RPMI8226 (cell line): ENCODE data around the gene MCM7.

ENCODE experiments used
- DNase-seq: peaks from one replicate; pipeline ENCODE4 v3.0.0-alpha.2; 2015

Gene MCM7

GRCh38 chr7:100065452-100066186 is 35.6 kb downstream of the MCM7 start:
- DNase-seq: no peak

DNA sequence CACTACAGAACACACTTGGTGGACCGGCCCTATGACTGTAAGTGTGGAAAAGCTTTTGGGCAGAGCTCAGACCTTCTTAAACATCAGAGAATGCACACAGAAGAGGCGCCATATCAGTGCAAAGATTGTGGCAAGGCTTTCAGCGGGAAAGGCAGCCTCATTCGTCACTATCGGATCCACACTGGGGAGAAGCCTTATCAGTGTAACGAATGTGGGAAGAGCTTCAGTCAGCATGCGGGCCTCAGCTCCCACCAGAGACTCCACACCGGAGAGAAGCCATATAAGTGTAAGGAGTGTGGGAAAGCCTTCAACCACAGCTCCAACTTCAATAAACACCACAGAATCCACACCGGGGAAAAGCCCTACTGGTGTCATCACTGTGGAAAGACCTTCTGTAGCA is 37.0 kb downstream of the MCM7 start:
- DNase-seq: no peak

DNA sequence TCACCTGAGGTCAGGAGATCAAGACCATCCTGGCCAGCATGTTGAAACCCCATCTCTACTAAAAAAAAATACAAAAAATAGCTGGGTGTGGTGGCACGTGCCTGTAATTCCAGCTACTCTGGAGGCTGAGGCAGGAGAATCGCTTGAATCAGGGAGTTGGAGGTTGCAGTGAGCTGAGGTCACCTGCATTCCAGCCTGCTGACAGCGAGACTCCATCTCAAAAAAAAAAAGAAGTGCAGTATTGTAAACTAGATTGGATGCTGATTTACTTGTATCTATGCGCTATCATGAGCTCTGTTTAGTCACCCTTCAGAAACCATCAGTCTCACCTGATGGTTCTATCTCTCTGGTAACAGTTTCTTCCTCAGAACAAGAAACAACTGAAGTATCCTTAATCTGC is 37.8 kb downstream of the MCM7 start:
- DNase-seq: no peak

DNA sequence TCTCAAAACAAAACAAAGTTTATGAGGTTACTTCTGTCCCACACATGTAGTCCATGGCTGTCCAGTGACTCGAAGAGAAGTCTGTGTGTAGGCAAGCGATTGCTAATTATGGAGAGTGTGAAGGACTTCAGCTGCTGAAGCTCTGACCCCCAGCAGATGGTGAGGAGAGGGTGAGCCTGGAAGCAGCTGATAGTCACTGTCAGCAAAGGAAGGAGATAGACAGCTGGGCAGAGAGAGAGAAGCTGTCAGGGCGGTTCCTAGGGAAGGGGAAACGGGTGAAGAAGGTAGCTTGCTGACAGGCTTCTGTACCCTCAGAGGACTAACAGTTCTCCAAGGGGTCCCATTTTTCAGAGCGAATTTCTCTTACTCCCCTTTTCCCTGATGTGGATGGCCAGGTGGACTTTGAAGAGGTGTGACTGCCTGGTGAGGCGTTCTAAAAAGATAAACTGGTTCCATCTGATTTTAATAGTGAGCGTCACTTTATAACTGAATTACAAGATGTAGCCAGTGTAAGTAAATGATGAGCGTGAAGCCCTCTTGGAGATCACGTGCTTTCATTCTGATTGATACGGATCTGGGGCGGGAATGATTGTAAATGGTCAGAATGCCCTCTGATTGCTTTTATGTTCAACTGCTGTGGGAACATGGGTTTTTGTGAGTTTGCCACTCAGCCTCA is 39.5 kb downstream of the MCM7 start:
- DNase-seq: no peak

- no peak for DNase-seq
These were observed 41.9 kb downstream of the MCM7 start for GRCh38 chr7:100059251-100059739.

DNA sequence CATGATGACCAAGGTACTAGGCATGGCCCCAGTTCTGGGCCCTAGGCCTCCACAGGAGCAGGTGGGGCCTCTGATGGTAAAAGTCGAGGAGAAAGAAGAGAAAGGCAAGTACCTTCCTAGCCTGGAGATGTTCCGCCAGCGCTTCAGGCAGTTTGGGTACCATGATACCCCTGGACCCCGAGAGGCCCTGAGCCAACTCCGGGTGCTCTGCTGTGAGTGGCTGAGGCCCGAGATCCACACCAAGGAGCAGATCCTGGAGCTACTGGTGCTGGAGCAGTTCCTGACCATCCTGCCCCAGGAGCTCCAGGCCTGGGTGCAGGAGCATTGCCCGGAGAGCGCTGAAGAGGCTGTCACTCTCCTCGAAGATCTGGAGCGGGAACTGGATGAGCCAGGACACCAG is 44.2 kb downstream of the MCM7 start:
- DNase-seq: no peak

DNA sequence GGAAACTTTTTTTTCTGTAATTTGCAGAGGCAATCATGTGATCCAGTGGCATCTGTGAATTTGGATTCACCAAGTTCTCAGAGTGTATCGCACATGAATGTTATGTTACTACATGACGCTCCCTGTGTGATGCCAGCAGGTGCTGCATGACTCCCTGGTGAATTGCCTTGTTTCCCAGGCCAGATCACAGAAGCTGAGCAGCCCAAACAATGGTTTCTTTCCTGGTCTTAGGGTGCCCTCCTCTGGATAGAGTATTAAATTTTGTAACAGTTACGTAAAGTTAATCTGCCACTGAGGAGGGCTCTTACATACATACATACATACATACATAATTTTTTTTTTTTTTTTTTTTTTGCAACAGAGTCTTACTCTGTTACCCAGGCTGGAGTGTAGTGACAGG is 48.0 kb downstream of the MCM7 start:
- DNase-seq: peak; percentile 62

- no peak for DNase-seq
These were observed 49.6 kb downstream of the MCM7 start for GRCh38 chr7:100051611-100052010.

DNA sequence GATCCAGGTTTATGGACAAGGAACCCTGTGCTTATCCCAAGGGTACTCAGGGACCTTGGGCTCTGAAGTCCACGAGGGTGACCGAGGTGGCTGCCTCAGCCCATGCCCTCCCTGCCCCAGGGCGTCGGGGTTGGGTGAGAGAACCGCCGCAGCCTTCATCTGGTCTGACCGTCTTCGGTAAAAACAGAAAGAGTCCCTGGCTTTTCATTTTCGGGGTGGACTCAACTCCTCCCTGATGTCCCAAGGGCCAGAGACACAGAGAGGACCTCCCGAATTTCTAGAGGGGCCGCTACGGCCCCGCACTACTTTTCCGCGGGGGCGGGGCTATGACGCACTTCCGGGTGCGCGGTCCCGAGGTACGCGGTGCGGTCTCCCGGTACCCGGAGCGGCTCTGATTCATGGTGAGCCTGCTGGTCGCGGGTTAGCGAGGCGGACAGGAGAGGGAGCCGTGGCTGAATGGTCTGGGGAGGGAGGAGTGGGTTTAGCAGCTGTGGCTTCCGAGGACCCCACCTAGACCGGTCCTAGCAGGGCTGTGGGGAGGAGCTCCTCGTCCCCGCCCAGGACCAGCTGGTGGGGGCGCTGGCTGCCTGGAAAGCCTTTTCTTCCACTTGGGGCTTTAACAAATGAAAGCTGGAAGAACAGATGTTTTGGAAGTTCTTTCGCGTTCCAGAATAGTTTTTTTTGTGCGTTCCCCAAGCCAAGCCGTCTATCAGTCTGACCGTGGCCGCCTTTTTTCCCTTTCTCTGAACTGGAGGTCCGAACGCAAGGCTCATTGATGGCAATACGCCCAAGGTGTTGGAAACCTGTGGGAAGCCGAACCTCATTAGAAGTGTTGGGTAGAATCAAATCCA is 51.5 kb downstream of the MCM7 start, which contains the start of gene ZSCAN21:
Gene ZSCAN21 (plus strand): TSS at position 334 of the 851 bp plus-strand sequence. CDS start 7,233 bp downstream, outside the sequence.
- DNase-seq: peak; percentile 85

- no peak for DNase-seq
These were observed 52.5 kb downstream of the MCM7 start for GRCh38 chr7:100048680-100049079.

DNA sequence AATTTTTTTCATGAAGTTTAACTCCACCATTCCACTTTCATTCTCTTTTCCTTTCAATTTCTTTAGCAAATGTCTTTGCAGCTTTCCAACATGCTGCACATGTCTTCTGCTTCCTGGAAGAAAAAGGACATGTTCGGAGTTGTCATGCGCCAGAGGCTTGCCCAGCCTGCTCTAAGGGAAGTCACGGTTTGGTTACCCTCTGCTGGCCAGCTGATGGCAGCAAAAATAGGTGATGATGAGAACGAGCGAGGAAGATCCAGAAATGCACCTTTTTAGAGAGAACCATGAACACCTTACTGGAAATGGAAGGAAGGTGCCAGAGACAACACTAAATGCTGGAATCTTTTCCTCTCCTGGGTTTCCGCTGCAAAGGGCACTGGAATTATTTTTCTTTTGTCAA is 56.5 kb downstream of the MCM7 start:
- peak; percentile 54 for DNase-seq
